Endothelial cell of umbilical vein (primary cell): ENCODE results near the gene SEC14L1.

Experiments used
- CTCF ChIP-seq, 2 donors: IDR thresholded peaks; 1 replicate in 1 of 2; 2 replicates in 1 of 2; pipeline ENCODE4 v1.5.1; 2011; ENCODE audit warnings: low read length in 2 of 2, mild to moderate bottlenecking in 2 of 2, moderate library complexity in 2 of 2, control low read depth in 1 of 2, inconsistent platforms in 1 of 2, low read depth in 1 of 2; ENCODE audit not compliant: insufficient read depth in 1 of 2; ENCODE audit errors: extremely low read depth in 1 of 2
- EZH2 ChIP-seq: IDR thresholded peaks from 2 replicates; pipeline ENCODE4 v1.6.1; 2012; ENCODE audit warnings: borderline replicate concordance, low read depth, mild to moderate bottlenecking, moderate library complexity, low read length, inconsistent platforms; ENCODE audit not compliant: severe bottlenecking
- FOS ChIP-seq: IDR thresholded peaks from 2 replicates; pipeline ENCODE4 v1.6.1; 2011; ENCODE audit warnings: mild to moderate bottlenecking, low read length, moderate library complexity, borderline replicate concordance; ENCODE audit not compliant: insufficient read depth
- MYC ChIP-seq: IDR thresholded peaks from one replicate; pipeline ENCODE4 v1.6.1; 2011; ENCODE audit warnings: mild to moderate bottlenecking, low read depth, low read length
- POLR2A ChIP-seq: IDR thresholded peaks from 2 replicates; pipeline ENCODE4 v1.6.1; 2012; ENCODE audit warnings: low read depth, mild to moderate bottlenecking, control low read depth, low read length
- POLR2AphosphoS5 ChIP-seq: IDR thresholded peaks from 2 replicates; pipeline ENCODE4 v1.6.1; 2012; ENCODE audit warnings: low read depth, mild to moderate bottlenecking, control low read depth, low read length, moderate library complexity; ENCODE audit not compliant: insufficient read depth
- TF ChIP-seq, protein P1 (sequence below): IDR thresholded peaks from 2 replicates; pipeline ENCODE4 v1.6.1; 2011; ENCODE audit not compliant: insufficient read depth, insufficient read length

DNA sequence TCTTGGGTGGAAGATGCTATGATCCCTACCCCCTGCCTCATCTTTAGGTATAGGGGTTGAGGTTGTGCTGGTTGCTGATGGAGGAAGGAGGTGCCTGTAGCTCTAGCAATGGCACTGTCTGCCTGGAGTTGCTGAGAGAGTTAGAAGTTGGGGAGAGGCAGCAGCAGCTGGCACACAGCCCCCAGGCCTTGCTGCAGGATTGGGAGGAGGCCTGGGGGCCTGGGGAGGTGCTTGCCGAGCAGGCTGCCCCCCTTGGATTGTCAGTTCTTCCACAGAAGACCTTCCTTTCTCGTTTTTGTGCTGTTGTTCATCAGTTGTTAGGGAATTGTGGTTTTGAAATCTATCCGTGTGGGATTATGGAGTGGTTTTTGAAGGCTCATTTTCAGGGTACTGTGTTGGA is 52.9 kb downstream of the SEC14L1 start:
- TF ChIP-seq POLR2AphosphoS5 (no peak), CTCF (IDR thresholded peaks at IDR 0.05; ENCODE audit: extremely low read depth in 1 of 2, insufficient read depth in 1 of 2, low read depth in 1 of 2, low read length in 2 of 2) (no peak), FOS (no peak), POLR2A (no peak), MYC (no peak), EZH2 (no peak)
- TF ChIP-seq, protein P1, sequence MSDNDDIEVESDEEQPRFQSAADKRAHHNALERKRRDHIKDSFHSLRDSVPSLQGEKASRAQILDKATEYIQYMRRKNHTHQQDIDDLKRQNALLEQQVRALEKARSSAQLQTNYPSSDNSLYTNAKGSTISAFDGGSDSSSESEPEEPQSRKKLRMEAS = no peak
